ENCODE data around the gene USP48.

USP48 gene

GRCh38 chr1:21818656-21819055, 35.7 kb upstream of the USP48 start:
- no peaks in the 10 kb centered on the region for H3K27me3 ChIP-seq (replicated peaks; ENCODE audit: control insufficient read depth, insufficient read depth, low read length)
- no peak overlapping the region for H3K4me3 ChIP-seq (replicated peaks; ENCODE audit: low read depth, low read length)
- no peaks in the 10 kb centered on the region for H3K36me3 ChIP-seq (ENCODE audit: control insufficient read depth, insufficient read depth, low read length)
- TF ChIP-seq CTCF (IDR thresholded peaks at IDR 0.05; ENCODE audit: insufficient read depth, low read length, poor library complexity, severe bottlenecking) = no peak
- no peak for DNase-seq (ENCODE audit: extremely low read depth, insufficient read length)

- H3K36me3 ChIP-seq (ENCODE audit: control insufficient read depth, insufficient read depth, low read length) = no peaks in the 10 kb centered on the region
- TF ChIP-seq CTCF (IDR thresholded peaks at IDR 0.05; ENCODE audit: insufficient read depth, low read length, poor library complexity, severe bottlenecking) = no peak
- no peaks in the 10 kb centered on the region for H3K27me3 ChIP-seq (replicated peaks; ENCODE audit: control insufficient read depth, insufficient read depth, low read length)
- DNase-seq (ENCODE audit: extremely low read depth, insufficient read length) = no peak
- no peak overlapping the region for H3K4me3 ChIP-seq (replicated peaks; ENCODE audit: low read depth, low read length)
These were observed 33.8 kb upstream of the USP48 start for GRCh38 chr1:21816602-21817302.

- no peak for DNase-seq (ENCODE audit: extremely low read depth, insufficient read length)
- Histone ChIP-seq H3K27me3 (replicated peaks; ENCODE audit: control insufficient read depth, insufficient read depth, low read length) (no peaks in the 10 kb centered on the region), H3K36me3 (ENCODE audit: control insufficient read depth, insufficient read depth, low read length) (no peaks in the 10 kb centered on the region), H3K4me3 (replicated peaks; ENCODE audit: low read depth, low read length) (no peak overlapping the region)
- TF ChIP-seq CTCF (IDR thresholded peaks at IDR 0.05; ENCODE audit: insufficient read depth, low read length, poor library complexity, severe bottlenecking) = no peak
These were observed 32.9 kb upstream of the USP48 start for GRCh38 chr1:21815724-21816321.

- Histone ChIP-seq H3K4me3 (replicated peaks; ENCODE audit: low read depth, low read length) (no peak overlapping the region), H3K27me3 (replicated peaks; ENCODE audit: control insufficient read depth, insufficient read depth, low read length) (no peaks in the 10 kb centered on the region), H3K36me3 (ENCODE audit: control insufficient read depth, insufficient read depth, low read length) (no peaks in the 10 kb centered on the region)
- DNase-seq (ENCODE audit: extremely low read depth, insufficient read length) = no peak
- TF ChIP-seq CTCF (IDR thresholded peaks at IDR 0.05; ENCODE audit: insufficient read depth, low read length, poor library complexity, severe bottlenecking) = no peak
These were observed 32.1 kb upstream of the USP48 start for GRCh38 chr1:21814981-21815582.

- Histone ChIP-seq H3K27me3 (replicated peaks; ENCODE audit: control insufficient read depth, insufficient read depth, low read length) (no peaks in the 10 kb centered on the region), H3K36me3 (ENCODE audit: control insufficient read depth, insufficient read depth, low read length) (no peaks in the 10 kb centered on the region), H3K4me3 (replicated peaks; ENCODE audit: low read depth, low read length) (peak overlapping the region; percentile 53)
- TF ChIP-seq CTCF (IDR thresholded peaks at IDR 0.05; ENCODE audit: insufficient read depth, low read length, poor library complexity, severe bottlenecking) = peak; percentile 70
- DNase-seq (ENCODE audit: extremely low read depth, insufficient read length) = peak; percentile 62
These were observed 31.4 kb upstream of the USP48 start for GRCh38 chr1:21814241-21814918.
